SU-DHL-6 (cell line): ENCODE results near the gene PM20D1.

Experiments
- CTCF ChIP-seq: fragments of 200-600 bp; sonication (generic); IDR thresholded peaks from one replicate; pipeline ENCODE4 v1.5.1; 2017; ENCODE audit warnings: antibody characterized with exemption, mild to moderate bottlenecking, low read length, moderate library complexity; ENCODE audit not compliant: insufficient read depth, poor library complexity, severe bottlenecking
- EZH2phosphoT487 ChIP-seq: fragments of 200-600 bp; sonication (generic), shearing (Covaris generic); conservative IDR thresholded peaks from 2 replicates; pipeline ENCODE4 v1.6.1; 2018; ENCODE audit warnings: mild to moderate bottlenecking, antibody characterized with exemption, low read length, moderate library complexity, mixed read lengths

DNA sequence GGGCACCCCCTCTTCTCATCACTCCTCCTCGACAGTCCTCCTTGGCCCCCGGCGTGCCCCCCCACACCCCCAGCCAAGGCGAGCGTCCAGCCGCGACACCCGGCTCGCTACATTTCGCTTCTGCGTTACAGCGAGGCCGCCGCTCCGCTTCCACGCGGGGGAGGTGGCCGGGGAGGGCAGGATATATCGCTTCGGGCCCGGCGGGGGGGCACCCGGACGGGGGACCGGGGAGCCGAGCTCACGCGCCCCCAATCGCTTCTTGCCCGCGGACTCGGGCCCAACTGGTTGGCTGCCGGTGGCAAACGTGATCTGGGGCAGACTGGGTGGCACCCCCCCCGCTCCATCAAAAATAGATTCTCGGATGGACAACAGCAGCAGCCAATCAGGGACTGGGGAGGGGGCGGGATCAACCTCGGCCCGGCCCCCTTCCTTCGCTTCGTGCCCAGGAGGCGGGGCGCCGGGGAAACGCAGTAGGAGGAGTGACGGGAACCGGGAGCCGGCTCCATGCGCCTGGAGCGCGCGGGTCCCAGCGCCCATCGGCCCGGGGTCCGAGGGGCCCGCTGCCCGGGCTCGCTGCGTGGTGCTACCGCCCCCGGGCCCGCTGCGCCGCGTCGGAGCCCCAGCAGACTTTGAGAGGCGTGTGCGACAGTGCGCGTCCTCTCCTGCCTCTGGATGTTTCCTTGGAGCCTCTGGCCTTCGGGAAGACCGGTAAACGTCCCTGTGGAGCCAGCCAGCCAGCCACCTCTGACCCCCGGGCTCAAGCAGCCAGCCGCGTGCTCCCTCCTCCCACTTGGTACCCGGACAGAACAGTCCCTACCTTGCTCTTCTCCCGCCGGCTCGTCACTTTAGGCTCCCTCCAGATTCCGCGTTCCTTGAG is 36.8 kb downstream of the PM20D1 start, which contains the start of gene SLC41A1:
- TF ChIP-seq CTCF (no peak), EZH2phosphoT487 (no peak)
